SU-DHL-6 (cell line): ENCODE data around the gene RASGRP4.

Experiments
- H2AFZ ChIP-seq: fragments of 200-600 bp; sonication (generic); 2 replicates; pipeline ENCODE4 v1.6.1; 2014; ENCODE audit warnings: low read depth, mild to moderate bottlenecking, moderate library complexity, mixed read lengths, antibody characterized with exemption, low read length; ENCODE audit not compliant: severe bottlenecking
- H3F3A ChIP-seq: fragments of 200-600 bp; shearing (Covaris generic); 2 replicates; pipeline ENCODE4 v1.6.0; 2016; ENCODE audit warnings: antibody characterized with exemption, mild to moderate bottlenecking; ENCODE audit not compliant: insufficient read depth
- H3K27ac ChIP-seq: fragments of 200-600 bp; sonication (generic); 2 replicates; pipeline ENCODE4 v1.5.1; 2016; ENCODE audit warnings: low read depth, mild to moderate bottlenecking, low read length, moderate library complexity, mixed read lengths
- H3K27me3 ChIP-seq: fragments of 200-600 bp; sonication (generic), shearing (Covaris generic); 2 replicates; pipeline ENCODE4 v1.6.0; 2014; ENCODE audit warnings: mild to moderate bottlenecking, low read length
- H3K36me3 ChIP-seq: fragments of 200-600 bp; sonication (generic); 2 replicates; pipeline ENCODE4 v1.6.1; 2014; ENCODE audit warnings: mild to moderate bottlenecking, low read length, mixed read lengths
- H3K4me2 ChIP-seq: fragments of 300-600, 200-600 bp; shearing (Covaris generic), sonication (generic); 2 replicates; pipeline ENCODE4 v1.6.0; 2014; ENCODE audit warnings: low read length, low read depth, mild to moderate bottlenecking; ENCODE audit not compliant: poor library complexity, severe bottlenecking
- H3K4me3 ChIP-seq: fragments of 200-600 bp; sonication (generic); 2 replicates; pipeline ENCODE4 v1.5.1; 2014; ENCODE audit warnings: antibody characterized with exemption, low read length, mild to moderate bottlenecking, mixed read lengths; ENCODE audit not compliant: insufficient read depth, poor library complexity, severe bottlenecking
- H3K79me2 ChIP-seq: fragments of 200-600 bp; sonication (generic); 2 replicates; pipeline ENCODE4 v1.6.1; 2014; ENCODE audit warnings: mild to moderate bottlenecking, low read length, moderate library complexity; ENCODE audit not compliant: insufficient read depth
- H3K9ac ChIP-seq: fragments of 200-600 bp; sonication (generic); 2 replicates; pipeline ENCODE4 v1.7.0; 2014; ENCODE audit warnings: mild to moderate bottlenecking, low read length
- H3K9me2 ChIP-seq: fragments of 200-600 bp; sonication (generic); replicated peaks from 2 replicates; pipeline ENCODE4 v1.6.1; 2014; ENCODE audit warnings: low read length; ENCODE audit not compliant: insufficient read depth
- H3K9me3 ChIP-seq: fragments of 200-600 bp; sonication (generic); 2 replicates; pipeline ENCODE4 v1.6.1; 2014; ENCODE audit warnings: low read length, mixed read lengths; ENCODE audit not compliant: insufficient read depth
- H4K20me1 ChIP-seq: fragments of 200-600 bp; sonication (generic); 2 replicates; pipeline ENCODE4 v1.6.1; 2014; ENCODE audit warnings: low read depth, mild to moderate bottlenecking, antibody characterized with exemption, low read length, moderate library complexity, mixed read lengths
- EZH2phosphoT487 ChIP-seq: fragments of 200-600 bp; sonication (generic), shearing (Covaris generic); conservative IDR thresholded peaks from 2 replicates; pipeline ENCODE4 v1.6.1; 2018; ENCODE audit warnings: mild to moderate bottlenecking, antibody characterized with exemption, low read length, moderate library complexity, mixed read lengths
- TF ChIP-seq, protein P1 (sequence below): fragments of 200-600 bp; sonication (generic); IDR thresholded peaks from one replicate; pipeline ENCODE4 v1.5.1; 2017; ENCODE audit warnings: antibody characterized with exemption, mild to moderate bottlenecking, low read length, moderate library complexity; ENCODE audit not compliant: insufficient read depth, poor library complexity, severe bottlenecking

Gene RASGRP4

DNA sequence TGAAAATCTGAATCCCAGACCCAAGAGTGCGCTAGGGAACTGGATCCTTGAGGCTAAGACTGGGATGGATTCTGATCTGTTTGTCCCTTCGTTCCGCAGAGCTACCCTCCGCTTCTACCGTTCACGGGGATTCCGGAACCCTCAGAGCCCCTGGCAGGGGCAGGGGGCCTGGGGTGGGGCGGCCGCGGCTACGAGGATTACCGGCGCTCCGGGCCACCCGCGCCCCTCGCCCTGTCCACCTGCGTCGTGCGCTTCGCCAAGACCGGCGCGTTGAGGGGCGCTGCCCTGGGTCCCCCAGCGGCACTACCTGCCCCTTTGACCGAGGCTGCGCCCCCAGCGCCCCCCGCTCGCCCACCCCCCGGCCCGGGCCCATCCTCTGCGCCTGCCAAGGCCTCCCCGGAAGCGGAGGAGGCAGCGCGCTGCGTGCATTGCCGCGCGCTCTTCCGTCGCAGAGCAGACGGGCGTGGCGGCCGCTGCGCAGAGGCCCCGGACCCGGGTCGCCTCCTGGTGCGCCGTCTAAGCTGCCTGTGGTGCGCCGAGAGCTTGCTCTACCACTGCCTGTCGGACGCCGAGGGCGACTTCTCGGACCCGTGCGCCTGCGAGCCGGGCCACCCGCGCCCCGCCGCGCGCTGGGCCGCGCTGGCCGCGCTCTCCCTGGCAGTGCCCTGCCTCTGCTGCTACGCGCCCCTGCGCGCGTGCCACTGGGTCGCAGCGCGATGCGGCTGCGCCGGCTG, 30.5 kb downstream of the RASGRP4 start:
- Histone ChIP-seq H3K9me3 (no peaks in the 10 kb centered on the region), H2AFZ (no peak overlapping the region), H3K36me3 (no peaks in the 10 kb centered on the region), H3K9ac (no peak overlapping the region), H3F3A (no peaks in the 10 kb centered on the region), H3K27ac (no peak overlapping the region), H3K79me2 (no peaks in the 10 kb centered on the region), H4K20me1 (no peaks in the 10 kb centered on the region), H3K4me3 (no peak overlapping the region), H3K9me2 (no peaks in the 10 kb centered on the region), H3K27me3 (no peaks in the 10 kb centered on the region), H3K4me2 (no peak overlapping the region)
- TF ChIP-seq, protein P1, sequence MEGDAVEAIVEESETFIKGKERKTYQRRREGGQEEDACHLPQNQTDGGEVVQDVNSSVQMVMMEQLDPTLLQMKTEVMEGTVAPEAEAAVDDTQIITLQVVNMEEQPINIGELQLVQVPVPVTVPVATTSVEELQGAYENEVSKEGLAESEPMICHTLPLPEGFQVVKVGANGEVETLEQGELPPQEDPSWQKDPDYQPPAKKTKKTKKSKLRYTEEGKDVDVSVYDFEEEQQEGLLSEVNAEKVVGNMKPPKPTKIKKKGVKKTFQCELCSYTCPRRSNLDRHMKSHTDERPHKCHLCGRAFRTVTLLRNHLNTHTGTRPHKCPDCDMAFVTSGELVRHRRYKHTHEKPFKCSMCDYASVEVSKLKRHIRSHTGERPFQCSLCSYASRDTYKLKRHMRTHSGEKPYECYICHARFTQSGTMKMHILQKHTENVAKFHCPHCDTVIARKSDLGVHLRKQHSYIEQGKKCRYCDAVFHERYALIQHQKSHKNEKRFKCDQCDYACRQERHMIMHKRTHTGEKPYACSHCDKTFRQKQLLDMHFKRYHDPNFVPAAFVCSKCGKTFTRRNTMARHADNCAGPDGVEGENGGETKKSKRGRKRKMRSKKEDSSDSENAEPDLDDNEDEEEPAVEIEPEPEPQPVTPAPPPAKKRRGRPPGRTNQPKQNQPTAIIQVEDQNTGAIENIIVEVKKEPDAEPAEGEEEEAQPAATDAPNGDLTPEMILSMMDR = no peak
- TF ChIP-seq EZH2phosphoT487 = no peak

DNA sequence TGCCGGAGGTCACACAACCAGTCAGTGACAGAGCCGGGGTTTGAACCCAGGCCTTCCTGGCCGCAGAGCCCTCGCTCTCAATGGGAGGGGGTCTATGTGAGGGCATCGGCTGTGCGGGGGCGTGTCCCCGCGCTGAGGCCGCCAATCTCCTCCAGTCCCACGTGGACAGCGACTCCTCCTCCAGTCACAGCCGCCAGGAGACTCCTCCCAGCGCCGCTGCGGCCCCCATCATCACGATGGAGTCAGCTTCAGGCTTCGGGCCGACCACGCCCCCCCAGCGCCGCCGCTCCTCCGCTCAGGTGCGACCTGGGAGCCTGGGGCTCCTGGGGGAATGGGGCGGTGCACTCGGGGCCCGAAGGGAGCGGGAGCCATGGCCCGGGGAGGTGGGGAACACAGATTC, 31.5 kb downstream of the RASGRP4 start:
- Histone ChIP-seq H3K79me2 (no peaks in the 10 kb centered on the region), H3K4me2 (no peak overlapping the region), H3K9me3 (no peaks in the 10 kb centered on the region), H3K27ac (no peak overlapping the region), H4K20me1 (no peaks in the 10 kb centered on the region), H3K27me3 (no peaks in the 10 kb centered on the region), H3K9me2 (no peaks in the 10 kb centered on the region), H3K9ac (no peak overlapping the region), H3K4me3 (no peak overlapping the region), H2AFZ (no peak overlapping the region), H3K36me3 (no peaks in the 10 kb centered on the region), H3F3A (no peaks in the 10 kb centered on the region)
- TF ChIP-seq EZH2phosphoT487 = no peak

DNA sequence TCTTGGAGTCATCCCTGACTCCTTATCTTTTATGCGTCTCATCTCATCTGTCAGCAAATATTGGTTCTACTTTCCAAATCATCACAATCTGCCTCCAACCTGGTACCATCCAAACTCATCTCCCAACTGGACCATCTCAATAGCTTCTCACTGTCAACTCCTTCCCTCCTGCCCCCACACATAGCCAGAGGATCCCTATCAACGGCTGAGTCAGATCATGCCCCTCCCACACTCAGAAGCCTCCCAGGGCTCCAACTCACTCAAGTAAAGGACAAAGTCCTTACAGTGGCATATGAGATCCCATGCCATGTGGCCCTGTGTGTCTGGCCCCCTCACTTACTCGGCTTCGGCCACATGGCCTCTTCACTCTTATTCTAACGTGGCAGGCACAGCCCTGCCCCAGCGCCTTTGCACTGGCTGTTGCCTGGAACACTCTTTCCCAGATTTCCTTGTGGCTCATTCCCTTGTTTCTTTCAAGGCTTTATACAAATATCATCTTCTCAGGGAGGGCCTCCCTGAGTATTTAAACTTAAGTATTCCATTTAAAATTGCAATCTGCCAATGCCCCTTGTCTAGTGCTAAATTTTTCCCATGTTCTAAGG, 33.2 kb downstream of the RASGRP4 start:
- no peak overlapping the region for H3K9ac ChIP-seq
- H3F3A ChIP-seq = no peaks in the 10 kb centered on the region
- no peaks in the 10 kb centered on the region for H3K9me2 ChIP-seq
- H3K27me3 ChIP-seq = no peaks in the 10 kb centered on the region
- no peak for TF ChIP-seq EZH2phosphoT487
- TF ChIP-seq, protein P1 = no peak
- H3K27ac ChIP-seq = no peak overlapping the region
- H3K4me2 ChIP-seq = no peak overlapping the region
- H3K79me2 ChIP-seq = no peaks in the 10 kb centered on the region
- no peaks in the 10 kb centered on the region for H3K9me3 ChIP-seq
- H2AFZ ChIP-seq = no peak overlapping the region
- H3K4me3 ChIP-seq = no peak overlapping the region
- H4K20me1 ChIP-seq = no peaks in the 10 kb centered on the region
- no peaks in the 10 kb centered on the region for H3K36me3 ChIP-seq

DNA sequence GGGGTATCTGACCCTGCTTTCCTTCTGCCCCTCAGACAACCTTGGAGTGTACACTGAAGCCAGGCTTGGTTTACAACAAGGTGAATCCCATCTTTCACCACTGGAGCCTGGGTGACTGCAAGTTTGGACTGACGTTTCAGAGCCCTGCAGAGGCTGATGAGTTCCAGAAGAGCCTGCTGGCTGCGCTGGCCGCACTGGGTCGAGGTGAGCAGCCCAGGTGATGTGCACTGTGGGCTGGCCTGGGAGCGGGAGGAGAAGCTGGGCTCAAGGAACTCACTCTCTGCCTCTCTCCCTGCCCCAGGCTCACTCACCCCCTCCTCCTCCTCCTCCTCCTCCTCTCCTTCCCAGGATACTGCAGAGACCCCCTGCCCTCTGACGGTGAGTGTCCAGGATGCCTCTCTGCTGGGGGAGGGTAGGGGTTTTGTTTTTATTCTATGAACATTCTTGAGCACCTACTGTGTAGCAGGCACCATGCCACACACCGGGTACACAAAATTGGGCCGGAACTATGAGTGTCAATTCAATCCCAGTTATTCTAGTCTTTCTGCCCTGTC, 34.0 kb downstream of the RASGRP4 start:
- H3F3A ChIP-seq = no peaks in the 10 kb centered on the region
- no peak overlapping the region for H3K9ac ChIP-seq

More for the DNA sequence above, 34.0 kb downstream of the RASGRP4 start:
- H3K79me2 ChIP-seq = no peaks in the 10 kb centered on the region
- no peaks in the 10 kb centered on the region for H3K36me3 ChIP-seq
- H3K4me2 ChIP-seq = no peak overlapping the region
- H3K9me3 ChIP-seq = no peaks in the 10 kb centered on the region
- H3K27ac ChIP-seq = no peak overlapping the region
- H3K4me3 ChIP-seq = no peak overlapping the region
- no peaks in the 10 kb centered on the region for H3K27me3 ChIP-seq
- no peak overlapping the region for H2AFZ ChIP-seq
- no peaks in the 10 kb centered on the region for H3K9me2 ChIP-seq
- no peaks in the 10 kb centered on the region for H4K20me1 ChIP-seq
- TF ChIP-seq, protein P1 = no peak
- no peak for TF ChIP-seq EZH2phosphoT487
